ENCODE results near the gene KHNYN.

Gene KHNYN

DNA sequence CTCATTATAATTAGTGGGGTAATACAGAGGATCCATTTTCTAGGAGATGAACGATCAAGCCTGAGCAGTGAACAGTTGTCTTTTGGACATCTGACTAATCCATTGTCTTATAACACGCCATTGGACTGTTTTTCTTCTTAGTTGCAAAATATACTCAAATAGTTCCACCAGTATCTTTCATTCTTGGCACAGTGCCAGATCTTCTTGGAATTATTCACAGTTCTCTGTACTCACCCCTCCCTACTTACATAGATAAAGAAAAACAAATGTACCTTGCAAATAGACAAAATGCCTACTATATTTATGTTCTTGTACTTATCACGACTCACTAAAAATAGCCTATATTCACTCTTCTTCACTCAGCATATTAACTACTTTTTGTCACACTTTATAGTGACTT lies 4.0 kb upstream of the KHNYN start:
- Histone ChIP-seq H3K36me3 (ENCODE audit: insufficient read depth, low read length) (no peaks in the 10 kb centered on the region), H3K9me3 (ENCODE audit: control insufficient read depth, insufficient read depth, low read length) (no peaks in the 10 kb centered on the region), H3K9ac (ENCODE audit: low read depth, low read length) (no peak overlapping the region), H3K4me1 (ENCODE audit: insufficient read depth, low read length) (peaks cover 4% of the 10 kb centered on the region)

DNA sequence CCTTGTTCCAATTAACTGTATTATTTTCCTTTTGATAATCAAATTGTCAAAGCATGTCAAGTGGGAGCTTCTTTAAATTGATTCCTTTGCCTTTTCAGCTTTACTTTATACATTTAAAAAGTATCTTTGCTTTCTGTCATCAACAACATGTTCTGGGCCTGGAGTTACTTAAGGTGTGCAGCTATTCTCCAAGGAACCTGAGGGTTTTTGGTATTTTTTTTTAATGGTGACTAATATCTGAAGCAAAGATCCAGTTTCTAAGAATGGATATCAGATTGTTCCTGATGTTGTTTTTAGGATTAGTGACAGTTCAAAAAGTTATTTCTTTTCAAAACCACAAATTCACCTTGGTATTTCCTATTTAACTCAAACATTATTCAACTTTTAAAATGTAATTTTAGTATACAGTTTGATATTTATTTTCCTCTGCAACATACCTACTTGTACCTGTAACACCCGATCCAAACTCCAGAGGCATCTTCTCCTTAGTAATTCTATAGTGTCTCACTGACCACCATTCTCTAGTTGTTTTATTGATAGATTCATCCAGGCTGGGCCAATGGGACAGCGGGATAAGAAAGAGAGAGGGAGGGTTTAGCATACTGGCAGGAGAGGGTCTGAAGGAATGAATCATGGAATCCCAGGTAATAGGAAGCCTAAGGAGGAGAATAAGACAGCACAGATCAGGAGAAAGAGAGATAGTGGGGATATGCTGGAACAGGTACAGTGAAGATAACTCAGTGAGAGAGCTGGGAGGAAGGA lies 3.4 kb upstream of the KHNYN start:
- Histone ChIP-seq H3K9ac (ENCODE audit: low read depth, low read length) (no peak overlapping the region), H3K9me3 (ENCODE audit: control insufficient read depth, insufficient read depth, low read length) (no peaks in the 10 kb centered on the region), H3K36me3 (ENCODE audit: insufficient read depth, low read length) (no peaks in the 10 kb centered on the region), H3K4me1 (ENCODE audit: insufficient read depth, low read length) (peaks cover 7% of the 10 kb centered on the region)

DNA sequence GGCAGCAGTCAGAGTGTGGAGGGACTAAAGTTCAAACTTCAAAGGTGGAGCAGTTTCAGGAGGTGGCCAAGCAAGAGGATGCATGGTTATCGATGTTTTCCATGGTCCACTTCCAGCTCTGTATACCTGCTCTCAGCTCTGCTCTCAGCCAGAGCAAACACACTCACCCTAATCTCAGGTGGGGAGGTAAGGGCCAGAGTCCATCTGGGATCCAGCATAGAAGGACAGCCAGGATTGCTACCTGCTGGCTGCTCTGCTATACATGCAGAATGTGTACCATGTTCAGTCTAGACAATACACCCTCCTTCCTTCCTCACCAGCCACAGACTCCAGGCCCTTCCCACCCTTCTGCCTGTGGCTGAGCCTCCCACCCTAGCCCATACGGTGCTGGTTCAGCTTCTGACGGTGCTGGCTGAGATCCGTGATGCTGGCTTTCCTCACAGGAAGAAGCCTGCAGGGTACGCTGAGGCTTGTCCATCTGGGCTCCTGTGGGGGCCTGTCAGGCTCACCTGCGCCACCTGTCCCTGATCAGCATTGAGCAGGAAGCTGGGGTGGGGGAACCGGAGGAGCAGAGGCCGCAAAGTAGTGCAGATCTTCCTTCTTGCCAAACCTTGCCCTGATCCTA lies 2.7 kb upstream of the KHNYN start:
- Histone ChIP-seq H3K9me3 (ENCODE audit: control insufficient read depth, insufficient read depth, low read length) (no peaks in the 10 kb centered on the region), H3K4me1 (ENCODE audit: insufficient read depth, low read length) (peaks cover 9% of the 10 kb centered on the region), H3K36me3 (ENCODE audit: insufficient read depth, low read length) (no peaks in the 10 kb centered on the region), H3K9ac (ENCODE audit: low read depth, low read length) (no peak overlapping the region)

DNA sequence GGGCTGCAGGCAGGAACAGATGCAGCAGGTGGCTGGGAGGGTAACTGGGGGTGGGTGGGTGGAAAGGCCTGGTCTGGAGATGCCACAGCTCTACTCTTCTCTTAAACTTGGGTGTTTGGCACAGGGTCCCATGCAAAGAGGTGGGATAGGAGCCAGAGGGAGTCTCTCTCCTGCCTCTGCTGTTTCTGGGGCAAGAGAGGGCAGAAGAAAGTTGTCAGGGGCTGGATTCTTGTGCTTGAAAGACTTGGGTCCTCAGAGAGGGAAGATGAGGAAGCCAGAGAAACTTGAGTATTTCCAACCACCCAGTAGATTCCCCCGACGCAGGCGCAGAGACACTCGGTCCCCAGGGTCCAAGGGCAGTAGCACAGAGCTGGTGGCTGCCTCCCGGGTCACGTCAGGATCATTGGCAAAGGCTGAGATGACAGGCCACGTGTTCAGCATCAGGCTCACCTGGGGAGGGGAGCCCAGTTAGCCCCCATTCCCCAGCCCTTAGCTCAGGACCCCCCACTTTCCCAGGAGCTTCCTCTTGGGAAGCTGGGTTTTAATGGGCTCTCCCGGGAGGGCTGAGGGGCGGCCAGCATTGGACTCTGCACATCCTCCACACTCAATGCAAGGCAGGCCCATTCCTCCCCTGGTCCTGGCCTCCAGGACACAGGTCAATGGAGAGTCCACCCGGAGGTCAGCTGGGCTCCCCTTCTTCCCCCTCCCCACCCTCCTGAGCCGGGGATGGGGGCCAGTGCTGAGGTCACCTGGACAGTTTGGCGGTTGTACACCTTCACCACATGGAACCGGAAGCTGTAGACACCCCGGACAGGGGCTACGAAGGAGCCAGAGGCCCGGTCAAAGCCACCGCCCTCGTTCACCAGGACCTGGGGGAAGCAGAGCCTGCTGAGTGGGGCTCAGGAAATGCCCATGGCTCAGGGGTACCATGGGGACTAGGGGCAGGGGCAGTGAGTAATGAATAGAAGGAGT lies 1.9 kb upstream of the KHNYN start:
- Histone ChIP-seq H3K4me1 (ENCODE audit: insufficient read depth, low read length) (peaks cover 9% of the 10 kb centered on the region), H3K36me3 (ENCODE audit: insufficient read depth, low read length) (no peaks in the 10 kb centered on the region), H3K9me3 (ENCODE audit: control insufficient read depth, insufficient read depth, low read length) (no peaks in the 10 kb centered on the region), H3K9ac (ENCODE audit: low read depth, low read length) (no peak overlapping the region)

DNA sequence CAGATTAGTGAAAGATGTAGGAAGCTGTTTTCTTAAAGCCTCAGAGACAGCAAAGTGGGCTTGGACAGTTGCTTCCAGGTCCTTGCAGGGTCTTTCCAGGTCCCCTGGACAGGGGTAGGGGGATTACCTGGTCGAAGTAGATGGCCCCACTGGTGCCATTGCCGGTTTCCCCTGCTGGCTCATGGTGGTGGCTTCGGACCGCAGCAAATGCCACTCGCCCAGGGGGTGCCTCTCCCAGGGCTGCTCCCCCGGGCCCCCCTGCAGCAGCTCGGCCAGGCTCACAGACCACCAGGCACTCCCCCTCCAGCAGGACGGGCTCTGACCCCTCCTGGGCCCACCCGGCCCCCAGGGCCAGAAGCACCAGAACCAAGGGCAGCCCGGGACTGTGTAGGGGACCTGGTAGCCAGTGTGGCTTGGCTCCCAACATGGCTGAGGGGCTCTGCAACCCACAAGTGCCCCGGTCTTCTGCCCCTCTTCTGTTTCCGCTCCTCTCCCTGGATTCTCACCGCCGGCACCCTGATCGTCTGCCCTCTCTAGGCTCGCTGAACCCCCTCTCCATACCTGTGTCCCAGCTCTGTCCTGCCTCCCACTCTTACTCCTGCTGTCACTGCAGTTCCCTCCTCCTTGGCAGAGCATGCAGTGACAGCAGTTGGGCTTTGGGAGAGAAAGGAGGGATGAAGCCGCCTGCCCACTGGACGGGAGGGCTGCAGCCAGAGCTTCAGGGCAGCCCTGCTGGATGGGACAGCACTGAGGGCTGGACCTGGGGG lies 943 bp upstream of the KHNYN start:
- no peaks in the 10 kb centered on the region for H3K9me3 ChIP-seq (ENCODE audit: control insufficient read depth, insufficient read depth, low read length)
- peaks cover 9% of the 10 kb centered on the region for H3K4me1 ChIP-seq (ENCODE audit: insufficient read depth, low read length)
- H3K9ac ChIP-seq (ENCODE audit: low read depth, low read length), result no peak overlapping the region; the same call in 1 of the 2 replicates
- no peaks in the 10 kb centered on the region for H3K36me3 ChIP-seq (ENCODE audit: insufficient read depth, low read length)

DNA sequence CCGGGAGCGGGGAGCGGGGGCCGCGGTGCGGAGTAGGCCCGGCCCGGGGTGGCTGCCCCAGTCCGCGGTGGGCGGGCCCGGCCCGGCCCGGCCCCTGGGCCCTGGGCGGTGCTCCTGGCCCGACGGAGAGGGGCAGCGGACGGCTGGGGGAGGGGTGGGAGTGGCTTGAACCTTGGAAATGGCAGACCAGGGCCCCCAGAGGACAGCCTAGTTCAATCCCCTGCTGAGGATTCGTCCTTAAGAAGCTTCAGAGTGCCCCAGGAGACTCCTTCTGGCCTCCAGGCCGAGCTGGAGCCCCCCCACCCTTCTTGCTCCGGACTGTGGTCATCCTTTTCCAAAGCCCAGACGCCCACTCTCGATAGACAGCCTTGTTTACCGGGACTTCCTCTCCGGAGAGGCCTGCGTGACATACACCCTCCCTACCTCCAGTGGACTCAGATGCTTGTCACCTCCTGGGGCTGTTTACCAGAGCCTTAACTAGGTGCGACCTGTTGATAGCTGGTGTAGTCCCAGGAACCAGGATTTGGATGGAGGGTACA lies 458 bp downstream of the KHNYN start:
- H3K36me3 ChIP-seq (ENCODE audit: insufficient read depth, low read length), result no peaks in the 10 kb centered on the region
- peaks cover 9% of the 10 kb centered on the region for H3K4me1 ChIP-seq (ENCODE audit: insufficient read depth, low read length)
- H3K9ac ChIP-seq (ENCODE audit: low read depth, low read length), result peak overlapping the region; percentile 83
- no peaks in the 10 kb centered on the region for H3K9me3 ChIP-seq (ENCODE audit: control insufficient read depth, insufficient read depth, low read length)

DNA sequence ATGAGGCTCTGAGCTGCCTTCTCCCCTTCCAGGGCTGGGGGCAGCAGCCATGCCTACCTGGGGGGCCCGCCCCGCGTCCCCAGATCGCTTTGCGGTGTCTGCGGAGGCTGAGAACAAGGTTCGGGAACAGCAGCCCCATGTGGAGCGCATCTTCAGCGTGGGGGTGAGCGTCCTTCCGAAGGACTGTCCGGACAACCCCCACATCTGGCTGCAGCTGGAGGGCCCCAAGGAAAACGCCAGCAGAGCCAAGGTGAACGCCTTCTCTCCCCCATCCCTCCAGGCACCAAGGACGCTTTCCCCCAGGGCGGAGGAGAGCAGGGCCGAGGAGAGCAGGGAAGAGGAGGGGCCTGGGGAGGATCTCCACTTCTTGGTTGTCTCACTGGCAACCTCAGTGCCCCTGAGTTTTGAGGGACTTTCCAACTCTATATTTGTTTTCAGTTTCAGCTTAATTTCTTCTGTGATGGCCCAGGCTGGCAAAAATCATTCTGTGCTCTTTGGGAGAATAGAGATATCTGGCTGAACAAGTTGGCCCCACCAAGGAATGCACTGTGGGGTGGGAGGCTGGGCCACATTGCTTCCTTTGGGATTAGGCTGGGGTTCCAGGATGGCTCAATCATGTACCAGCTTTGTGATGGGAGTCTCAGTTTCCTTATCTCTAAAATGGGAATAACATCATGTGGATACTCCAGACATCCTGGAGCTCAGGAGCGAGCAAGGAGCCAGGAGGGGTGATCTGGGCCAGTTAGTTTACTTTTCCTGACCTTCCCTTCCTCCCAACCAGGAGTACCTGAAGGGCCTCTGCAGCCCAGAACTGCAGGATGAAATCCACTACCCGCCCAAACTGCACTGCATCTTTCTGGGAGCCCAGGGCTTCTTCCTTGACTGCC lies 1.2 kb downstream of the KHNYN start:
- peak overlapping the region; percentile 83 for H3K9ac ChIP-seq (ENCODE audit: low read depth, low read length)
- H3K36me3 ChIP-seq (ENCODE audit: insufficient read depth, low read length), result no peaks in the 10 kb centered on the region
- H3K4me1 ChIP-seq (ENCODE audit: insufficient read depth, low read length), result peaks cover 9% of the 10 kb centered on the region
- no peaks in the 10 kb centered on the region for H3K9me3 ChIP-seq (ENCODE audit: control insufficient read depth, insufficient read depth, low read length)

DNA sequence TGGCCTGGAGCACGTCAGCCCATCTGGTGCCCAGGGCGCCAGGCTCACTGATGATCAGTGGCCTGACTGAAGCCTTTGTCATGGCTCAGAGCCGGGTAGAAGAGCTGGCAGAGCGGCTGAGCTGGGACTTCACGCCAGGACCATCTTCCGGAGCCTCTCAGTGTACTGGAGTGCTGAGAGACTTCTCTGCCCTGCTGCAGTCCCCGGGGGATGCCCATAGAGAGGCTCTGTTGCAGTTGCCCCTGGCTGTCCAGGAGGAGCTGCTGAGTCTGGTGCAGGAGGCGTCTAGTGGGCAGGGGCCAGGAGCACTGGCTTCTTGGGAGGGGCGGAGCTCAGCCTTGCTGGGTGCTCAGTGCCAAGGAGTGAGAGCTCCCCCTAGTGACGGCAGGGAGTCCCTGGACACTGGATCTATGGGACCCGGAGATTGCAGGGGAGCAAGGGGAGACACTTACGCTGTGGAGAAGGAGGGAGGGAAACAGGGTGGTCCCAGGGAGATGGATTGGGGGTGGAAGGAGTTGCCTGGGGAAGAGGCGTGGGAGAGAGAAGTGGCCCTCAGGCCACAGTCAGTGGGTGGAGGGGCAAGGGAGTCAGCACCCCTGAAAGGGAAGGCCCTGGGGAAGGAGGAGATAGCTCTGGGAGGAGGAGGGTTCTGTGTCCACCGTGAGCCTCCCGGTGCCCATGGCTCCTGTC lies 2.0 kb downstream of the KHNYN start:
- H3K4me1 ChIP-seq (ENCODE audit: insufficient read depth, low read length), result peaks cover 9% of the 10 kb centered on the region
- H3K9ac ChIP-seq (ENCODE audit: low read depth, low read length), result peak overlapping the region; percentile 83; the same call in 1 of the 2 replicates
- no peaks in the 10 kb centered on the region for H3K36me3 ChIP-seq (ENCODE audit: insufficient read depth, low read length)
- H3K9me3 ChIP-seq (ENCODE audit: control insufficient read depth, insufficient read depth, low read length), result no peaks in the 10 kb centered on the region

DNA sequence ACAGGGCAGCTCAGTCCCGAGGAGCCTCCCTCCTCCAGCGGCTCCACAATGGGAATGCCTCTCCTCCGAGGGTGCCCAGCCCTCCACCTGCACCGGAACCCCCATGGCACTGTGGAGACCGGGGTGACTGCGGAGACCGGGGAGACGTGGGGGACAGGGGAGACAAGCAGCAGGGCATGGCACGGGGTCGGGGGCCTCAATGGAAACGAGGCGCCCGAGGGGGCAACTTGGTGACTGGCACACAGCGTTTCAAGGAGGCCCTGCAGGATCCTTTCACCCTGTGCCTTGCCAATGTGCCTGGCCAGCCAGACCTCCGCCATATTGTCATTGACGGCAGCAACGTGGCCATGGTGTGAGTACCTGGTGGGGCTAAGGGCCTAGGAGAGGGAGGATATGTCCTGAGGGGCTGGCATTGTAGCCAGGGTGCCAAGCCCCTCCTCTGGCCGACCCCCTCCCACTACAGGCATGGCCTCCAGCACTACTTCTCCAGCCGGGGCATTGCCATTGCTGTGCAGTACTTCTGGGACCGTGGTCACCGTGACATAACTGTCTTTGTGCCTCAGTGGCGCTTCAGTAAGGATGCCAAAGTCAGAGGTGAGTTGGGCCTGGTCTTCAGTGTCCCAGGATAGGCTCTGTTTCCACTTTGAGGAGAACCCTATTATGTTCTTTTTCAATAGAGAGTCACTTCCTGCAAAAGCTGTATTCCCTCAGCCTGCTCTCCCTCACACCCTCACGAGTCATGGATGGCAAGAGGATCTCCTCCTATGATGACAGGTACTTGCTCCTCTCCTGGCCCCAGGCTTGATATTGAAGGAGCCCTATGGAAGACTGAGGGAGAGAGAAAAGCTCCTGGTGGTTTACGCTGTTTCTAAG lies 2.7 kb downstream of the KHNYN start:
- Histone ChIP-seq H3K9ac (ENCODE audit: low read depth, low read length) (no peak overlapping the region), H3K36me3 (ENCODE audit: insufficient read depth, low read length) (peaks cover under 1% of the 10 kb centered on the region), H3K9me3 (ENCODE audit: control insufficient read depth, insufficient read depth, low read length) (no peaks in the 10 kb centered on the region), H3K4me1 (ENCODE audit: insufficient read depth, low read length) (peaks cover 5% of the 10 kb centered on the region; the same call in 1 of the 2 replicates)

DNA sequence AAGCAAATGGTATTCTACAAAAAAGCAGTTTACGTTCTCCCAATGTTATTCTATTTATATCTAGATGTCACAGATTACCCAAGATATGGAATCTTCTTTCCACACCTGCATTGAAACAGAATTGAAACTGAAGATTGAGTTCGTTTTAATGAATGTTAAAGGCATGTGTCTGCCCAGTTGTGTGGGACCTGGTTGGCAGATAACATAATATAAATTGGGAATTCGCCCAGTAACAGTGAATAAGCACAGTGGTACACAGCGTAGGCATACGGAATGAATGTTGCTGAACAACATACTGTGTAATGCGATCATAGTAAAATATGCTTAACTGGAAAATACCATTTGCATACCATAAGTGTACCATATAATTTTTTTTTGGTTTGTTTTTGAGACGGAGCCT lies 4.3 kb downstream of the KHNYN start:
- H3K9ac ChIP-seq (ENCODE audit: low read depth, low read length), result no peak overlapping the region
- H3K36me3 ChIP-seq (ENCODE audit: insufficient read depth, low read length), result peaks cover 10% of the 10 kb centered on the region
- no peaks in the 10 kb centered on the region for H3K9me3 ChIP-seq (ENCODE audit: control insufficient read depth, insufficient read depth, low read length)
- peaks cover 5% of the 10 kb centered on the region; the same call in 1 of the 2 replicates for H3K4me1 ChIP-seq (ENCODE audit: insufficient read depth, low read length)

DNA sequence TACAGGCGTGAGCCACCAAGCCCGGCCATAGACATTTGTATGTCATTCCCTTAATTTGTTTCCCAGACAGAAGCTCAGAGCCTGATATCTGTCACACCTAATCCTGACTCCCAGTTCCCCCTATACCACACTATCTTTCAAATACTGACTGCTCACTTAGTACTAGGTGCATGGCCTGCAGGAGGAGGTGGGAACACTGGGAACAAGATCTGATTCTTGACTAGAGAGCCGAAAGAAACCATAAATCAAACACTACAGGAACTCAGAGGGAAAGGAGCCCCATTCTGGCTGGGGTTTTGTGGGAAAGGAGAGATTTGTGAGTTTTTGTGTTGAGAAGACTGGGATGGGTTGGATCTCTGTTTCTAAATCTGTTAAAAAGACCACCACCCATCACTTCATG lies 4.9 kb downstream of the KHNYN start:
- no peaks in the 10 kb centered on the region for H3K9me3 ChIP-seq (ENCODE audit: control insufficient read depth, insufficient read depth, low read length)
- no peak overlapping the region for H3K9ac ChIP-seq (ENCODE audit: low read depth, low read length)
- peaks cover 16% of the 10 kb centered on the region for H3K36me3 ChIP-seq (ENCODE audit: insufficient read depth, low read length)
- H3K4me1 ChIP-seq (ENCODE audit: insufficient read depth, low read length), result peaks cover 5% of the 10 kb centered on the region; the same call in 1 of the 2 replicates

All from ES-I3 (cell line).